Measurements from ENCODE around the gene CEP20.
"Not testable (repeated sequence)": the region's sequence is repeated elsewhere in the genome, so short reads cannot be mapped to it uniquely, and the experiment has no call there.

CEP20 gene

GRCh38 chr16:15857724-15858560 lies 30.5 kb downstream of the CEP20 start:
- no peak for DNase-seq (ENCODE audit: low read depth)

GRCh38 chr16:15856901-15857698 lies 31.3 kb downstream of the CEP20 start, which contains the start of gene MYH11:
Gene MYH11 (minus strand): TSS chr16:15857028. CDS start chr16:15838252, 18,776 bp downstream.
- no peak for DNase-seq (ENCODE audit: low read depth)

GRCh38 chr16:15856182-15856581 lies 32.2 kb downstream of the CEP20 start:
- no peak for DNase-seq (ENCODE audit: low read depth)

GRCh38 chr16:15855704-15856003 lies 32.7 kb downstream of the CEP20 start:
- no peak for DNase-seq (ENCODE audit: low read depth)

GRCh38 chr16:15854906-15855703 lies 33.3 kb downstream of the CEP20 start:
- DNase-seq (ENCODE audit: low read depth), result no peak

GRCh38 chr16:15854061-15854460 lies 34.3 kb downstream of the CEP20 start:
- no peak for DNase-seq (ENCODE audit: low read depth)

GRCh38 chr16:15853021-15853420 lies 35.4 kb downstream of the CEP20 start:
- DNase-seq (ENCODE audit: low read depth), result no peak

- DNase-seq (ENCODE audit: low read depth), result not testable (repeated sequence)
Measured at GRCh38 chr16:15850555-15850954, 37.8 kb downstream of the CEP20 start.

GRCh38 chr16:15849209-15849981 lies 39.0 kb downstream of the CEP20 start:
- DNase-seq (ENCODE audit: low read depth), result no peak

- DNase-seq (ENCODE audit: low read depth), result no peak
Measured at GRCh38 chr16:15847611-15848175, 40.7 kb downstream of the CEP20 start.

GRCh38 chr16:15846510-15846909 lies 41.9 kb downstream of the CEP20 start:
- no peak for DNase-seq (ENCODE audit: low read depth)

GRCh38 chr16:15843635-15844279 lies 44.6 kb downstream of the CEP20 start:
- DNase-seq (ENCODE audit: low read depth), result no peak

- not testable (repeated sequence) for DNase-seq (ENCODE audit: low read depth)
Measured at GRCh38 chr16:15839204-15839603, 49.2 kb downstream of the CEP20 start.

GRCh38 chr16:15837761-15838160 lies 50.6 kb downstream of the CEP20 start:
- DNase-seq (ENCODE audit: low read depth), result no peak

GRCh38 chr16:15836965-15837611 lies 51.3 kb downstream of the CEP20 start:
- DNase-seq (ENCODE audit: low read depth), result no peak

GRCh38 chr16:15836074-15836473 lies 52.3 kb downstream of the CEP20 start:
- no peak for DNase-seq (ENCODE audit: low read depth)

GRCh38 chr16:15835136-15835878 lies 53.1 kb downstream of the CEP20 start:
- DNase-seq (ENCODE audit: low read depth), result no peak

GRCh38 chr16:15834502-15834901 lies 53.9 kb downstream of the CEP20 start:
- no peak for DNase-seq (ENCODE audit: low read depth)

GRCh38 chr16:15833541-15833940 lies 54.9 kb downstream of the CEP20 start:
- DNase-seq (ENCODE audit: low read depth), result no peak

GRCh38 chr16:15832241-15832640 lies 56.2 kb downstream of the CEP20 start:
- no peak for DNase-seq (ENCODE audit: low read depth)
